Measurements from ENCODE around the gene KIF25. TPM values are rescaled to one million over a fixed set of nuclear protein-coding genes. Genes with fewer than 3 reads are reported as not detected.
"Not testable (repeated sequence)": the region's sequence is repeated elsewhere in the genome, so short reads cannot be mapped to it uniquely, and the experiment has no call there.

Gene KIF25
- total RNA-seq, 1 donor from 2014 or later: 0.43 TPM

DNA sequence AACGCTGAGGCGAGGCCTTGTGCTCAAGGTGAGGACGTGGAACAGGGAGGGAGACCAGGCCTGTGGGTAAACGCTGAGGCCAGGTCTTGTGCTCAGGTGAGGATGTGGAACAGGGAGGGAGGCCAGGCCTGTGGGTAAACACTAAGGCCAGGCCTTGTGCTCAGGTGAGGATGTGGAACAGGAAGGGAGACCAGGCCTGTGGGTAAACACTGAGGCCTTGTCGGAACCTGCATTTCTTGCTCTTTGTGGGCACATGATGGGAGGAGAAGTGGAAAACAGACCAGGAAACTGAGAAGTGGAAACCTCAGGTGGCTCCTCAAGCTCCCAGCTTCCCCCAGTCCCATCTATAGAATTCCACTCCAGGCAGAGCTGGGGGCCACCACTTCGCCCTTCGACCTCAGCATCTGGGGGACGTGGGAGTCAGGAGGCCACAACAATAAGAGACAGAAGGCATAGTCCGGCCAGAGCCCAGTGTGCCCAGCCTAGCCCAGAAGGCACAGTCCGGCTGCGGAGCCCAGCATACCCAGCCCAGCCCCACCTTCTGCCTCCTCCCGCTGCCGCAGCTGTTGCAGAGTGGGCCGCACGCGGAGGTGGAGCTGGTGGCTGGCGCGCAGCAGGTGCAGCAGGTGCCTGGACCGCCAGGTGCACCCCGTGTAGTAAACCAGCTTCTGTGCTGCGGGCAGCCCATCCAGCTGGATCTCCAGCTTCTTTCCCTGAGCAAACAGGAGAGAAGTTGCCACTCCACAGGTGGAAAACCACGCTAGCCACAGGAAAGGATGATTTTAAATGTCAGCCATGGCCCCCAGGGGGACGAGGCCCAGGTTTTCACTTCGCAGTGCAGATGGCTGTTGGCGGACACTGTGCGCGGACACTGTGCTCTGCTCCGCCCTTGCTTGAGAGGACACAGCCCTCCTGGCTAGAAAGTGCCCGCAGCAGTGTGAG, 64.1 kb downstream of the KIF25 start:
- no peak for DNase-seq (ENCODE audit: low spot score)

DNA sequence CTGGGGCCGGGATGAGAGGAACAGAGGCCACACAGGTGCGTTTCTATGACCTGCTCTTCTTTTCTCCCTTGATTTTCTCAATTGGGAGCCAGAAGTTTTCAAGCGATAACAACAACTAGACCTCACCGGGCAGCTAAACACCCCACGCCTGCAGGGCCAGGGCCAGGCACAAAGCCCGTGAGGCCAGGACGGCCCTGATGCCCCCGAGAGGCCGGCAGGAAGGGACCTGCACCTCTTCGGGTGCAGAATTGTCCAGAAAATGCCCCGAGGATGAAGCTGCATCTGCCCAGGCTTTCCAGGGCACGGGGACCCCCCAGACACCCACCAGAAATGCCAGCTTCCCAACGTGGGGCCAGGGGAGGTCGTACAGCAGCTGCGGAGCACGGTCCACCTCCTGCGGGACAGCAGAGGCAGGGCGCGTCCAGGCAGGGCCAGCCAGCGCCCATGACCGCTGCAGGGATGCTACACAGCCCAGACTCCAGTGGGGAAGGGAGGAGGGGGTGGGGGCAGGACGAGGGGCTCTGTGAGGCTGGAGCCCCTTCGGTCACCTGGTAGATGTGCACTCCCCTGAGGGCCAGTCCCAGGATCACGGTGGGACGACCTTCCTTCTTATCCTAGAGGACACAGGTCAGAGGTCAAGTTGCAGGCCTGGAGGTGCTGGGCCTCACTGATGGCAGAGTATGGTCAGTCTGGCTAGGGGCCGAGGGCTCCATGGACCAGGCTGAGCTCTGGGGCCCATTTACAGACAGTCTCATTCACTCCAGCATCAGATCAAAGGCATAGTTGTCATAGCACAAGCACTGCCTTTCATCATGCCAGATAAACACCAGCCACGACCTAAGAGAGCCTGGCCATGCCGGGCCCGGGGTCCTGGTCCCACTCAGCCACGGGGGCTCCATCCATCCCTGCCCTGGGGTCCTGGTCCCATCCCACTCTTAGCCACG, 65.1 kb downstream of the KIF25 start:
- no peak for DNase-seq (ENCODE audit: low spot score)
- no peak for ATAC-seq

More for the DNA sequence above, 64.1 kb downstream of the KIF25 start:
- ATAC-seq: no peak

DNA sequence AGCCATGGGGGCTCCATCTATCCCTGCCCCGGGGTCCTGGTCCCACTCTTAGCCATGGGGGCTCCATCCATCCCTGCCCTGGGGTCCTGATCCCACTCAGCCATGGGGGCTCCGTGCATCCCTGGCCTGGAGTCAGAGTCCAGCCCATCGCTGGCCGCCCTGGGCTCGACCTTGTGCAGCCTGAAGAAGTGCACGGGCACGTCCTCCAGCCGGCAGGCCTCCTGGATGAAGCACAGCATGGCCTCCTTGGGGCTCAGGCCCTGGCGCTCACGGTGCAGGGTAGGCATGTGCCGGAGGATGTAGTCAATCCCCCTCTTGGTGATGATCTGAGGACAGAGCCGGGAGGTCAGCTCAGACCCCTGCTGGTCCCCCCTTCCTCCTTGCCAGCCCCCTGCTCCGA, 66.0 kb downstream of the KIF25 start:
- no peak for DNase-seq (ENCODE audit: low spot score)
- ATAC-seq: no peak

DNA sequence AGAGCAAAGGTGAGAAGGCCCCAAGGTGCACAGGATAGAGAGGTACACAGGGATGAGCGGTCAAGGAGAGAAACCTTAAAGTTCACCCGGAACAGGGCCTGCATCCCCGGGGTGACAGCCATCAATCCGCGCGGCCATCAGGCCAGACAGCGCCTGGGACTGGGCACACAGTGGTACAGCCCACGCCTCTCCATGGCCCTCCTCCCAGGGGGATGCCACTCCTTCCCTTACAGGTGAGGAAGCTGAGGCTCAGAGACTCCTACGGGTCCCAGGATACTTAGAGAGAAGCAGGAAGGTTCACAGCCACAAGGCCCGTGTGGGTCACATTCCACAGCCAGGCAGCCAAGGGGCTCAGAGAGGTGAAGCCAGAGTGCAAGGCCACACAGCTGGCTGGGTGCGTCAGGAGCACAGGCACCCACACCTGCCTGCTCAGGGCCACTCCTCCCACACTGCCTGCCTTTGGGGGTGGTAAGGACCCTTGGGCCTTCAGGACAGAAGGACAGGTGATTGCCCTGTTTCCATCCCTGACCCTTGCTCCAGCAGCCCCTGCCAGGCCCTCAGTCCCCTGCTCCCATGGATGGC, 66.8 kb downstream of the KIF25 start:
- no peak for DNase-seq (ENCODE audit: low spot score)

DNA sequence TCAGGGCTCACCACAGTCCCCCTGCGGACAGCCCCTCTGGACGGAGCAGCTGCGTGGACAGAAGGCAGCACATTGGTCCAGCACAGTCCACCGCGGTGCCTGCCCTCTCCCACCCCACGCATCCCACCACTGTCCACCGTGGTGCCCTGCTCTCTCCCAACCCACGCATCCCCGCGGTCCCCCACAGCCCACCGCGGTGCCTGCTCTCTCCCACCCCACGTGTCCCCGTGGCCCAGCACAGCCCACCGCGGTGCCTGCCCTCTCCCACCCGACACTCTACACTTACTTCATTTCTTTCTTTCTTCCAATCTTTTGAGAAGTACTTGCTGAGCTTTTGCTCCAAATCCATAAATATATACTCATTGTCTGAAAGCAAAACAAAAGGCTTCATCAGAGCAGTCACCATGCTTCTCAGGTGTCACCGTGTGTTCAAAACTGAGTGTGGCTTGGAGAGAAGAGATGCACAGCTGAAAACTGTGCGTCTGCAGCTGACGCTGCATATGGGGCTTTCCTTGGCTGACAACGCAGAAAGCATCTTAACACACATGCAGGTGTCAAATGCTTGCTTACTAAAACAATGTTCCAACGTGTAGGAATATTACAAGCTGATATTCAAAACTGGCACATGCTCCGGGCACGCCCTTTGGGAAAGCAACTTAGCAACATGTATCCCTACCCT, 69.7 kb downstream of the KIF25 start:
- DNase-seq (ENCODE audit: low spot score): no peak
- ATAC-seq: no peak

More for the DNA sequence above, 66.8 kb downstream of the KIF25 start:
- ATAC-seq: no peak

DNA sequence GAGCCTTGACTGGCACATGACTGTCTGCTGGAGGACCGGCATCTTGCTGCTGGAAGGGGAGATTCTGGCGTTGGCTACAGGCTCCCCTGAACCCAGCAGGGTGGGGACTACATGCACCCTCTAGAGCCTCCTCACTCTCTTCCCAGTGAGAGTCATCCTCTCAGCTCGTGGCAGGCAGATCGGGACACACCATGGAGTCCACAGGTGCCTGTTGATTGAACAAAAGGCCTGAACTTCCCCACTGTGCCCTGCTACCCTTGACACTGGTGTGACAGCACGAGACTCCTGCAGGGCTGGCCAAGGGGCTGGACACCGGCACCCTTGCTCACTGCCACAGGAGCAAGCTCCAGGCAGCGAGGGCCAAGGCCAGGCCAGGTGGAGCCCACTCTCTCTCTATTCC, 73.3 kb downstream of the KIF25 start:
- ATAC-seq (no peak), DNase-seq (ENCODE audit: low spot score) (no peak)

DNA sequence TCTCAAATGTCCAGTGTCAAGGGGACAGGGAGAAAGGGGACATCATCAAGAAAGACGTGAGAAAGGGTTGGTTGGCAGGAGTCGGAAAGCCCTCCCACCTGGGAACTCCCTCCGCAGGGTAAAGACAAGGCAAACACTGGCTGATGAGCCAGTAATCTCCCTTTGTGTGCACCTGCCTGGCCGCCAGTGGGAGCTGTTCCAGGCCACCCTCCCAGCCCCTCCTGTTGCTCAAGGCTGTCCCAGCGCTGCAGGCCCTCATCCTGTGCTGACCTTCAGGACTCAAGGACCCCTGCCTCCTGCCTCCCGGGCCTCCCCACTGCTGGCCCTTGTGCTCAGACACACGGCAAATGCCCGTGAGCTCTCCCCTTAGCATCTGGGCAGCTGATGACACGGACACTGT, 74.1 kb downstream of the KIF25 start:
- no peak for DNase-seq (ENCODE audit: low spot score)
- ATAC-seq: no peak

DNA sequence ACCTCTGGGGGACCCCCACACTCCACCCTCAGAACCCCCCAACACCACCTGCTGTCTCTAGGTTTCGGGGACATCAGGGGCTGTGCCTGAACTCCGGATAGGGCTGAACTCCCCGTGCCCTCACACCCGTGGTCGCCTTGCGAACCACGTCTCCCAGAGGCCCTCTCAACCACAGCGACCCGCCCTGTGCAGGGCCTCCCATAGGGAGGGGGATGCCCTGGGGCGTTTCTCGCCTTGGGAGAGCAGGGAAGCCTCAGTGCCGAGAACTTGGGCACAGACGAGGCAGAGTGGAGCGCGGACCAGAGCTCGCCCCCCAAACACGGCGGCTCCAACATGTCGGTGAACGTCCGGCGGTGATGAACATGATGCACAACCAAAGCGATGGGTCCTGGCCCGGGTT, 74.8 kb downstream of the KIF25 start:
- DNase-seq (ENCODE audit: low spot score) (no peak), ATAC-seq (no peak)

DNA sequence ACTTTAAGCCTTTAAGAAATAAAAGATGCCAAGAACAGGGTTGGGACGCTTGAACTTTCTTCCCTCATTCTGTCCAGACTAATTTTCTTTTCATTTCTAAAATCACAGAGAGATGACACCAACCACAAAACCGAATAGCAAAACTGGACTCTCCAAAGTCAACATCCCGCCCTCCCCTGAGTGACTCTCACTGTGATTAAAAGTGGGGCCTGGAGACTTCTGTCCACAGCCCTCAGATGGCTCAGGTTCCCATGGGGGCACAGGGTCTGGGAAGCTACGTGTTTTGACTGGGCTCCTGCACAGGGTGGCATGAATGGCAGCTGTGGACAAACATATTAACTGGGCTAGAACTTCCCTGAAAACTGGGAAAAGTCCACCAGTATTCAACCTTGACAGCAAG, 75.3 kb downstream of the KIF25 start:
- DNase-seq (ENCODE audit: low spot score) (no peak), ATAC-seq (no peak)

DNA sequence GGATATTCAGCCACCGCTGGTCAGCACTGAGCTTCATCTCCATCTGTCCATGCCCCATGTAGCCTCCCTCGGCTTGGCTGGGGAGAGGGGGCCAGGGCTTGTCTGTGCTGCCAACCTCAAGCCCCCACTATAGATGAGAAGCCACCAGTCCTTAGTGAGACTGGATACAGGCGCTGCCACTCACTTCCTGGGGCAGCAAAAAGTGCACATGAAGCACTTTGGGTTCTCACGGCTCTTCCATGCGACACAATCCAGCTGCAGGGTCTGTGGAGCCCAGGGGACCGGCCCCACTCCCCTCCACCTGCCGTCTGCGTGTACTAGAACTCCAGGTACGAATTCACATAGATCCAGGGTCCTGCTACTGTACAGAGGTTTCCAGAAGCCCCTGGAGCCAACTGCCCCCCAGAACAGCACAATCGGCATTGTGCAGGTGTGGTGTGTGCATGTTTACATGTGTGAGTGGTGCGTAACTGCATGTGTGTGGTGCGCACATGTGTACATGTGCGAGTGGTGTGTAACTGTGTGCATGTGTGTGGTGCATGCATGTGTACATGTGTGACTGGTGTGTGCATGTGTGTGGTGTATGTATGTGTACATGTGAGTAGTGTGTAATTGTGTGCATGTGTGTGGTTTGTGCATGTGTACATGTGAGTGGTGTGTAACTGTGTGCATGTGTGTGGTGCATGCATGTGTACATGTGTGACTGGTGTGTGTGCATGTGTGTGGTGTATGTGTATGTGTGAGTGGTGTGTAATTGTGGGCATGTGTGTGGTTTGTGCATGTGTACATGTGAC, 76.7 kb downstream of the KIF25 start:
- ATAC-seq (no peak), DNase-seq (ENCODE audit: low spot score) (no peak)

DNA sequence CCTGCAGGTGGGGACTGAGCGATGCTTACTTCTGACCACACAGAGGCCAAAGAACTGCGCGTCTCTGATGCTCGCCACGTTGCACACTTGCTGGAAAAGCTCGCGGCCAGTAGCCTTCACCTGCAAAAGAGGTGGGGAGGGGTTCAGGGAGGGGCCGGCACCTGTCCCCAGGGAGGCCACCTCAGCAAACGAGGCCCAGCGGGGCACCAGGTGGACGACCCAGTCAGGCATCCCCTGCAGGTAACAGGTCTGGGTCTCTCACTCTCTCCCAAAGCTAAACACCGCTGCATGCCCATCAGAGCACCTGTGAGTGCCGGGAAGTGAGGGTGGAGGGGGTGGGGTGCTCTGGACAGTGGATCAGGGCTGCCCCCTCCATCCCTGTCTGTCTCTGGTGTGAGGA, 77.7 kb downstream of the KIF25 start:
- DNase-seq (ENCODE audit: low spot score) (no peak), ATAC-seq (no peak)

DNA sequence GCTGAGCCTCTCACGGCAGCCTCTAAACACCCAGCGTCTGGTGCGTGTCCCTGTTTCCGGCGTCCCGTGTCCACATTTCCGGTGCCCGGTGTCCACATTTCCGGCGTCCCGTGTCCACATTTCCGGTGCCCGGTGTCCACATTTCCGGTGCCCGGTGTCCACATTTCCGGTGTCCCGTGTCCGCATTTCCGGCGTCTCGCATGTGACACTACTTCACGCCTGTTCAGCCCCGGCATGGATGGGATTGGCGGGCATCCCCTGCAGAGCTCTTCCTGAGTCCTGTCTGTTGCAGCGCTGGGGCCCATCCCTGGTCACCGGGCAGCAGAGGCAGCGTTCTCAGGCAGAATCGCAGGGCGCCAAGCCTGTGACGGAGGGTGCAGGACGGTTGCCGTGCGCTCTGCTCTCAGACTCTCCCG, 78.3 kb downstream of the KIF25 start:
- no peak for DNase-seq (ENCODE audit: low spot score)
- no peak for ATAC-seq

DNA sequence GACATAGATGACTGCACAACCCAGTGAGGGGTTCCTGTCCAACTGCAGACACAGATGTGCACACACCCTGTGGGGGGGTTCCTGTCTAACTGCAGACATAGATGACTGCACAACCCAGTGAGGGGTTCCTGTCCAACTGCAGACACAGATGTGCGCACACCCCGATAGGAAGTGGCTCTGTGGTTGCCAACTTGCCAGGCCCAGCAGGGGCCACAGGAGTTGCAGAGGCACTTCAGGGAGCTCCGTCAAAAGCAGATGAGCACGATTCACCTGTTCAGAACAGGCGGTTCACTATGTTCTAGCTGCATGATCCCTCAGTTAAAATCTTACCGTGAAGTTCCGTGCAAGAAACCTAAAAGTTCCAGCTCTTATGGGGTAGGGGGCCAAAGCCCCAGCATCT, 79.9 kb downstream of the KIF25 start:
- DNase-seq (ENCODE audit: low spot score); ATAC-seq: not testable (repeated sequence)

DNA sequence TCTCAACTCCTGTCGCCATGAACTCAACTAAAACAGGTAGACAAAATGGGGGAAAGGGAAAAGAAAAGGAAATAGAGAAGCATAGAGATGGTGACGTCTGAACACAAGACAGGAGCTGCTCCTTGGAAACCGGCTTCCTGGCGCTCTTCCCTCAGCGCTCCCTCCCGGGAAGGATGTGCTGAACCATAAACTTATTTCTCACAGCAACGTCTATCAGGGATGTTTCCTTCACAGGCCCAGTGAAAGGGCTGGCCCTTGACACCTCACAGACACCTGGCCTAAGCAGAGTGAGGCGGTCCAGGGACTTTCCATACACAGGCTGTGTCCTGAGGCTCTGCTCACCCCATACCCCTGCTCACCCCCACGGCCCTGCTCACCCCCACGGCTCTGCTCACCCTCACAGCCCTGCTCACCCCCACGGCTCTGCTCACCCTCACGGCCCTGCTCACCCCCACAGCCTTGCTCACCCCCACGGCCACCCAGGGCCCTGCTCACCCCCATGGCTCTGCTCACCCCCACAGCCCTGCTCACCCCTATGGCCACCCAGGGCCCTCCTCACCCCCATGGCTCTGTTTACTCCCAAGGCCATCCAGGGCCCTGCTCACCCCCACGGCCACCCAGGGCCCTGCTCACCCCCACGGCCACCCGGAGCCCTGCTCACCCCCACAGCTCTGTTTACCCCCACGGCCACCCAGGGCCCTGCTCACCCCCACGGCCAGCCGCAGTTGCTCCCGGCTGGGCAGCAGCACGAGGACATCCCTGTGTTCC, 80.9 kb downstream of the KIF25 start:
- no peak for ATAC-seq
- DNase-seq (ENCODE audit: low spot score): no peak

DNA sequence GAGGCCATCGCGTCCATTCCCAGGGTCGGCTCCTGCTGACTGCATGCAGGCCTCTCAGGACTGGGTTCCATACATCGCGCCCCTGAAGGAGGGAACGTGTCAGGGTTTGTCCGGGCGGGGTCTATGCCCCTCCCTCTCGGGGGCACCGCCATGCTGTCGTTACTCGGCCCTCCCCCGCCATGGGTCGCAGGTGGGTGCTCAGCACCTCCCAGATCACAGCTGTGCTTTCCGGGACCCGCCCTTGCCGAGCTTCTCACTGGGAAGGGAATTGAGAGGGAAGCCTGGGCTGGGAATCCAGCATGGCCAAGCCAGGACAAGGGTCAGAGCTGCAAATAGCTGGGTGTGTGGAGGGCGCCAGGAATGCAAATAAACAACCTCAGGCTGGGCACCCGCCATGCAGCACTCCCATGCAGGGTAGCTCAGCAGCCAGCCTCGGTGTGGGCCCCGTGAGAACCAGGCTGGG, 81.5 kb downstream of the KIF25 start, which contains the start of gene FRMD1:
Gene FRMD1 (minus strand): TSS at position 270 of the 463 bp plus-strand sequence. CDS start 118 bp downstream, at position 152.
- ATAC-seq (peak; percentile 93), DNase-seq (ENCODE audit: low spot score) (peak; percentile 54)

DNA sequence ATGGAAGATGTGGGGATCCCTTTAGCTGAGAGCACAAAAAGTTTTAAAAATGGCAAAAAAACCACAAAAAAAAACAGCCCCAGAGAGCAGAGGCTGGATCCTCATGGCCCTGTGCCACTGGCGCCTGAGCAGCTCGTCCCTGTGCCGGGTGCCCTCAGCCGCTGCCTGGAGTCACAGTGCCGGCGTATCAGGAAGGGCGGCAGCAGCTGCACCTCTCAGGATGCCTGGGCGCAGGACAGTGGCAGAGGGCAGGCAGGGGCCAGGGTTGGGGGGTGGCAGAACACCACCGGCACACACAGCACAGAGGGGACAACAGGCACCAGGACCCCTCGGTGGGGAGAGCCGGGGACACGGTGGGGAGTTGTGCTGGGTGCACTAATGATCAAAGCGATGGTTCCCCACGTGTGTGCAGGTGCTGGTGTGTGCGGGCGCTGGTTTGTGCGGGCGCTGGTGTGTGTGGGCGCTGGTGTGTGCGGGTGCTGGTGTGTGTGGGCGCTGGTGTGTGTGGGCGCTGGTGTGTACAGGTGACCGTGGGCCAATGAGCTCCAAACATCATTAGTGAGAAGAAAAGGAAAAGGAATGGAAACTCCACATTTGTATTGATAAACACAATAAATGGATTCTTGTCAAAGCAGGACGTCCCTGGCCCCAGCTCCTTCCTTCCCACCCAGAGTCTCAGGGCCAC, 83.1 kb downstream of the KIF25 start:
- DNase-seq (ENCODE audit: low spot score): no peak
- ATAC-seq: no peak

DNA sequence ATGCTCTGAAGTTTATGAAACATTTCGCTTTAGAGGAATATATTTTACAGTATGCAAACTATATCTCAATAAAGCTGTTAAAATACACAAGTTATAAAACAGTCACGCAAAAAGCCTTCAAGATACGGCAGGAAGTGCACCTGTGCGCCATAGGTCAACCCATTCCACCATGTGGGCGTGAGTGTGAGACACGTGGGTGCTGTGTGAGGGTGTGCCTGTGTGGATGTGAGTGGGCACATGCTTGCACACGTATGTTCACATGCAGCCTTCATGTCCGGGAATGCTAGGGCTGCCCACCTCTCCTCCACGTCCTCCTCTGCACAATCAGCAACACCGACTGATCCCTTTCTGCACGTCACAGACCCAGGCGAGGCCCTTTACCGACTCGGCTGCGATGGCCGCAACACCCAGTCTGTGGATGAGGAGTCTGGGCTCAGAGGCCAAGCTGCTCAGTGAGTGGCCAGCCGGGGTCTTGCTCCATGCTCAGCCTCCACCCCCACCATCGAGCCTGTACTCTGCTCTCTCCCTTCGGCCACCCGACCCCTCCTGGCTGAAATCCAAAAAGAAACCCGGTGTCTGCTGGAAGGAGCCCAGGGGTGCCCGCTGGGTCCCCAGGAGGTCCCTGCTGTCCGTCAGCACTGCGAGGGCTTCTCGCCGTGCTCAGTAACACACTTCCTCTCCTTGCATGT, 84.5 kb downstream of the KIF25 start:
- no peak for DNase-seq (ENCODE audit: low spot score)

More for the DNA sequence above, 84.5 kb downstream of the KIF25 start:
- ATAC-seq: no peak
